Activated naive CD4-positive, alpha-beta T cell treated with anti-CD3 and anti-CD28 coated beads, Interleukin-2, amount 10 ng/mL, durations not matched to agents 7 days and 5 days (primary cell): ENCODE results near the gene FGD6.

Source experiments
- CTCF ChIA-PET: fragments of 350-600 bp; sonication (Branson Sonifier 250); formaldehyde crosslinking; loops from one replicate; lab custom pipeline; 2021; ENCODE audit warnings: antibody characterized with exemption; lab: Charles Lee
- DNase-seq: peaks from one replicate; pipeline ENCODE4 v3.0.0-alpha.2; 2020
- H3K27ac Mint-ChIP-seq: one replicate; pipeline ENCODE4 v1.8.0; 2021; ENCODE audit warnings: mild to moderate bottlenecking, moderate library complexity, mixed read lengths
- H3K27me3 Mint-ChIP-seq: one replicate; pipeline ENCODE4 v1.8.0; 2021; ENCODE audit warnings: mild to moderate bottlenecking, mixed read lengths
- H3K36me3 Mint-ChIP-seq: one replicate; pipeline ENCODE4 v1.8.0; 2021; ENCODE audit warnings: mixed read lengths
- H3K4me1 Mint-ChIP-seq: one replicate; pipeline ENCODE4 v1.8.0; 2021; ENCODE audit warnings: mixed read lengths
- H3K4me3 Mint-ChIP-seq: one replicate; pipeline ENCODE4 v1.8.0; 2021; ENCODE audit warnings: mild to moderate bottlenecking, moderate library complexity, mixed read lengths
- H3K9me3 Mint-ChIP-seq: one replicate; pipeline ENCODE4 v1.8.0; 2021; ENCODE audit warnings: mixed read lengths

The FGD6 gene

GRCh38 chr12:95191060-95191696 is 26.1 kb downstream of the FGD6 start:
- H3K4me1 Mint-ChIP-seq = no peaks in the 10 kb centered on the region
- no peak overlapping the region for H3K4me3 Mint-ChIP-seq
- H3K27ac Mint-ChIP-seq = no peak overlapping the region
- CTCF ChIA-PET = interaction anchor here (0.6 to 0.7 kb wide), 2 partner anchors 19 to 34 kb away, joined by 3 read pairs; no protein-coding TSS in a partner anchor
- no peak for DNase-seq
- no peaks in the 10 kb centered on the region for H3K27me3 Mint-ChIP-seq
- no peaks in the 10 kb centered on the region for H3K36me3 Mint-ChIP-seq
- H3K9me3 Mint-ChIP-seq = no peaks in the 10 kb centered on the region

DNA sequence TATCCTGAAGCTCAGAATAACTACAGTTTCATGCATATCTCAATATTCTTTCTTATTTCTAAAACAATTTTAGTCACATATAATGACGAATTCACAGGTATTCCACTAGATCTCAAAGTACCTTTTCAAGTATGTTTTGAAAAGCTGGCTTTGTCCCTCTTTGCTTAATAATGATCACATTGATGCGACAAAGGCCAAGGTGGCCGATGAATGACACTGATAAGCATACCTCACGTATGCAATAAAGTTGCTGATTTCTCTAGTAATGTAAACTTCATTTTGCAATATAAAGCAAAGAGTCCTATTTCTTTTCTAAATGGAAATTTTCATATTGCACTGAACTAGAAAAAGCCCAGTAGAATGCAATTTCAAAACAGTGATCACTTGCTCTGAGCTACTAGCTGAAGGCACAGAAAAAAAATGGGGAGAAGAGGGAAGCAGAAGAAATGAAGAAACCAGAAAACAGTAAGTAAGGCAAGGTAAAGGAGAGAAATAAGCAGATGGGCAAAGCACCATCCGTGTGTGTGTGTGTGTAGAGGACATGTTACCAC is 29.3 kb downstream of the FGD6 start:
- H3K4me3 Mint-ChIP-seq = no peak overlapping the region

GRCh38 chr12:95185854-95186253 is 31.4 kb downstream of the FGD6 start:
- Mint-ChIP-seq H3K27me3 (no peaks in the 10 kb centered on the region), H3K4me3 (no peak overlapping the region), H3K9me3 (no peaks in the 10 kb centered on the region), H3K4me1 (no peaks in the 10 kb centered on the region), H3K27ac (no peak overlapping the region), H3K36me3 (no peaks in the 10 kb centered on the region)
- CTCF ChIA-PET = no interaction called here
- DNase-seq = no peak

More for the DNA sequence above, 29.3 kb downstream of the FGD6 start:
- DNase-seq = no peak
- no peak overlapping the region for H3K27ac Mint-ChIP-seq
- H3K9me3 Mint-ChIP-seq = no peaks in the 10 kb centered on the region
- H3K4me1 Mint-ChIP-seq = no peaks in the 10 kb centered on the region
- CTCF ChIA-PET = no interaction called here
- no peaks in the 10 kb centered on the region for H3K36me3 Mint-ChIP-seq
- no peaks in the 10 kb centered on the region for H3K27me3 Mint-ChIP-seq

GRCh38 chr12:95185072-95185471 is 32.2 kb downstream of the FGD6 start:
- Mint-ChIP-seq H3K9me3 (no peaks in the 10 kb centered on the region), H3K27me3 (no peaks in the 10 kb centered on the region), H3K4me1 (no peaks in the 10 kb centered on the region), H3K36me3 (no peaks in the 10 kb centered on the region), H3K27ac (no peak overlapping the region), H3K4me3 (no peak overlapping the region)
- DNase-seq = no peak
- CTCF ChIA-PET = no interaction called here

DNA sequence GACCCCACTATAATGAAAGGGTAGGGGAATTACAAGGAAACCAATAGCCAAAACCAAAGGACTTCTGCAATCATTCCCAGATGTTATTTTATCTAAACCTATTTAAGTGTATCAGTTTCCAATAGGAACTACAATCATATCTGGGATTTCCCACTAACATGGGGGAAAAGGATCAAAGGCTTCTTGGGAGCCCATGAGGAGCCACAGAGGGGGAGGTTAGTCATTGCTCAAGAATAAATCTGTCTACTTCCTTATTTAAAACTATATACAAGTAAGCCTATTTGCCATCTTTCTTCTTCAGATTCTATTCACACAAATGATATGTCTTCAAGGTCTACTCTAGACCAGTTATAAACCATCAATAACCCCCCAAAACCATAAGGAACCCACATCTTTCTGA is 33.1 kb downstream of the FGD6 start:
- no peaks in the 10 kb centered on the region for H3K27me3 Mint-ChIP-seq
- DNase-seq = no peak
- H3K36me3 Mint-ChIP-seq = no peaks in the 10 kb centered on the region
- no peaks in the 10 kb centered on the region for H3K9me3 Mint-ChIP-seq
- H3K4me1 Mint-ChIP-seq = no peaks in the 10 kb centered on the region
- no peak overlapping the region for H3K4me3 Mint-ChIP-seq
- no peak overlapping the region for H3K27ac Mint-ChIP-seq
- CTCF ChIA-PET = no interaction called here

DNA sequence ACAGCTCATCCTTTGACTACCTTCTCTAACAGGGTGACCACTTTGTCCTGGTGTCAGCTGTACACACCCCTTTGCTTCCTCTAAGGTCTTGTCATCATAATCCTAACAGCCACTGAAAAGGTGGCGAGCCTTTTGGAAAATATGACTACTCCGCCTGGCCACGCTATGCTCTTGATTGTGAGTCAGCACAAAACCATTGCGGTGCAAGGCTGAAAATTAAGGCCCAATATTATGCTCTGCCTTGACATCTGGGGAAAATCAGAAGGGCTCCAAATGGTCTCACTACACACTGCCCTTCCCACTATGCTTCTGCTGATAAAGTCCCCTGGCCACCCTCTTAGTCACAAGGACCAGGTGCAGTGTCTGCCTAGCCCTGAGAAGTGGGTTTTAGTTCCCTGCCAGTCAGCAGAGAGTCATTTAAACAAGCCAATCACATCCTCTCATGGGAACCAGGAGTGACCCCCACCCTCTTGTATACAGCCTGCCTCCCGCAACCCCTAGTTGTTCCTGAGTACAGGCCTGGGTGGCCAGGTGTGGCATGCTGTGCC is 34.3 kb downstream of the FGD6 start:
- H3K4me3 Mint-ChIP-seq = no peak overlapping the region
- H3K36me3 Mint-ChIP-seq = no peaks in the 10 kb centered on the region
- no peak overlapping the region for H3K27ac Mint-ChIP-seq
- no peaks in the 10 kb centered on the region for H3K9me3 Mint-ChIP-seq
- no peaks in the 10 kb centered on the region for H3K27me3 Mint-ChIP-seq
- CTCF ChIA-PET = no interaction called here
- no peaks in the 10 kb centered on the region for H3K4me1 Mint-ChIP-seq
- DNase-seq = no peak

DNA sequence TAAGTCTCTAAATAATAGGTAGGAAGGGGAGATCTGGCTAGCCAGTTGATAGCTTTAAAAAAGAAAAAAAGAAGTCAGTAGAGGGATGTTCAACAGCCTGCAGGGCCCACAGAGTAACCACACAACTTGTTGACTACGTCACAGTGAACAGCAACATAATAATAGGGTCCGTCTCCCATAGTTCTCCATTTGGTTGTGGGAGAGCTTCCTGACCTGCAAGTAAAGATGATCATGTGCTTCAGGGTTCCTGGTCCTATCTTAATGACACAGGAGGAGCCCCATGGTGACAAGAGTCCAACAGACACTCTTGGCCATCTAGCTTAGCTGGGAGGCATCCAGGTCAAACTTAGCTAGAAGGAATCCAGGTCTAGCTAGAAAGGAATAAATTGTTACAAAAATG is 36.2 kb downstream of the FGD6 start:
- no peaks in the 10 kb centered on the region for H3K36me3 Mint-ChIP-seq
- H3K4me3 Mint-ChIP-seq = no peak overlapping the region
- no peaks in the 10 kb centered on the region for H3K9me3 Mint-ChIP-seq
- CTCF ChIA-PET = no interaction called here
- DNase-seq = no peak
- H3K27ac Mint-ChIP-seq = no peak overlapping the region
- H3K4me1 Mint-ChIP-seq = no peaks in the 10 kb centered on the region
- H3K27me3 Mint-ChIP-seq = no peaks in the 10 kb centered on the region

- Mint-ChIP-seq H3K27me3 (peaks cover 4% of the 10 kb centered on the region), H3K27ac (no peak overlapping the region), H3K4me3 (no peak overlapping the region), H3K4me1 (no peaks in the 10 kb centered on the region), H3K36me3 (no peaks in the 10 kb centered on the region), H3K9me3 (no peaks in the 10 kb centered on the region)
- no peak for DNase-seq
- CTCF ChIA-PET = no interaction called here
Observed at GRCh38 chr12:95179011-95179410, 38.3 kb downstream of the FGD6 start.

DNA sequence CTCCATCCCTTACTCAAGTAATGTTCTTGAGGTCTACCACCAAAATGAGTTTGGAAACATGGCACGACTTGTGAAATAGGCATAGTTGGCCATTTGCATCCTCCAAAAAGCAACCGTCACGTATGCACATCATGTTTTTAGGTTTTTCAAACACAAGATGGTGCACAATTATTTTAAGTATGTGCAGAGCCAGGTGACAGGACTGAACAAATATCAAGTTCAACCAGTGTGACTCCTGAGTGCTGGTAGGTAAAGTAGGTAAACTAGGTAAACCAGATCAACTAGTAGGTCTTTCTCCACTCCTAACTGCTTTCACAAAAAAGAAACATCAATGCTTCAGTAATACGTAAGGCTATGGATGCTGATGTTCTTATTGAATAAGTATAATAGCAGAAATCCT is 39.1 kb downstream of the FGD6 start:
- CTCF ChIA-PET = no interaction called here
- H3K4me3 Mint-ChIP-seq = no peak overlapping the region
- no peaks in the 10 kb centered on the region for H3K9me3 Mint-ChIP-seq
- peaks cover 4% of the 10 kb centered on the region for H3K27me3 Mint-ChIP-seq
- H3K36me3 Mint-ChIP-seq = no peaks in the 10 kb centered on the region
- DNase-seq = no peak
- H3K27ac Mint-ChIP-seq = no peak overlapping the region
- H3K4me1 Mint-ChIP-seq = no peaks in the 10 kb centered on the region

DNA sequence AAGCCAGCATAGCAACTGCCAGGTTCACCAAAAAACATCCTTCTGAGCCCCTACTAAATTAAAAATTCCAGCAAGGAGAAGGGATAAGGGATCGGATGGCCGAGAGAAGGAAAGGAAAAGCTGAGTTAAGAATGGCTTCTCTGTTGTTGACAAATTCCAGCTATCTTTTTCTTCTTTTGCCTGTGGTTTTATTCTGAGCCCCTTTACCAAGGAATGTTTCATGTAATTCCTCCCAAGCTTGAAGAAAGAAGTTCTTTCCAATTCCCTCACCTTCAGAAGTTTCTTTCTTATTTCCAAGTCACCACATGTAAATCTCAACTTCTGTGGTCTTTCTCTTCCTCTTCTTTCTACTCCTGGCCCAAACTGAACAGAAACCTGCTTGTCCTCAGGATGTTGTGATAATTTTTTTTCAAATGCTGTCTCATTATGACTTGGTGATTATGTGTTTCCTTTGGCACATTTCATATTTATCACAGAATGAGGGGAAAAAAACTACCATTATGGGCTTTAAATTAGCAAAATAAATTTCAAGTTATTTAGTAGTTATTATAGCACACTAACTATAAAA is 40.0 kb downstream of the FGD6 start:
- Mint-ChIP-seq H3K36me3 (no peaks in the 10 kb centered on the region), H3K4me3 (no peak overlapping the region), H3K27ac (no peak overlapping the region), H3K4me1 (no peaks in the 10 kb centered on the region), H3K27me3 (peaks cover 4% of the 10 kb centered on the region), H3K9me3 (no peaks in the 10 kb centered on the region)
- DNase-seq = no peak
- CTCF ChIA-PET = no interaction called here

DNA sequence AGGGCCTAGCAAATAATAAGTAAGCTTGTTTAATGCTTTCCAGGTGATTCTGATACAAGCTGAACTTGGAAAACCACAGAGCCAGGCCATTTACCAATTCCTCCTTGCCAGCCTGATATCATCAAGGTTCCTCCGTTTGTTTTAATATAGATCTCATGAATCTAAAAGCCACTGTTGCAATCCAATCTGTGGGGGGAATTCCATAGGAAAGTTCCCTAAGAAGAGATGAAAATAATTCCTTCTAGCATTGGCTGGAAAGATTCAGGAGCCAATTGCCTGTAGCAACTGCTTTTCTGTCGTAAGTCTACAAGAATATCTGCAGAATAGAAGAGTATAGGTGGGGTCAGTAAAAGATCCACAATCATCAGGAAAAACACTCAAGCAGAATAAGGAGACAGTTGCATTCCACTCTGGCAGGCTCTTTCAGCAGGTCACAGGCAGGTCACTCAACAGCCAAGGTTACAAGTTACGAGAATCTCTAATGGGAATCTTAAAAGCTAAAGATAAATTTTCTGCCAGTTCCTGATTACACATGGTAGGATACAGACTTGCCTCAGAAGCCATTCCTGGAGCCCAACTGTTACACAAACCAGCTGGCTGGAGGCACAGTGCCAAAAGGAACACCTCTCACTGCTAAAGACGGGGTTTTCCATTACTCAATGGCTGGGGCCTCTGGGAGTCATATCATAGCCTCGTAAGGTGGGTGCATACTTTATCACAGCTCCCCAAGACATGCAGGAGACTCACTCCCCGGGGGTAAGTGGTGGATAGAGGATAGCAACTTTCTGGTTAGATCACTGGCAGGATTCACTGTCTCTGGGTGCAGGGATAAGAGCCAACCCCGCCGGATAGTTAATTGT is 43.6 kb downstream of the FGD6 start:
- H3K27me3 Mint-ChIP-seq = peaks cover 4% of the 10 kb centered on the region
- no peaks in the 10 kb centered on the region for H3K4me1 Mint-ChIP-seq
- H3K36me3 Mint-ChIP-seq = no peaks in the 10 kb centered on the region
- H3K4me3 Mint-ChIP-seq = no peak overlapping the region
- H3K27ac Mint-ChIP-seq = no peak overlapping the region
- no peaks in the 10 kb centered on the region for H3K9me3 Mint-ChIP-seq
- DNase-seq = no peak
- CTCF ChIA-PET = no interaction called here

DNA sequence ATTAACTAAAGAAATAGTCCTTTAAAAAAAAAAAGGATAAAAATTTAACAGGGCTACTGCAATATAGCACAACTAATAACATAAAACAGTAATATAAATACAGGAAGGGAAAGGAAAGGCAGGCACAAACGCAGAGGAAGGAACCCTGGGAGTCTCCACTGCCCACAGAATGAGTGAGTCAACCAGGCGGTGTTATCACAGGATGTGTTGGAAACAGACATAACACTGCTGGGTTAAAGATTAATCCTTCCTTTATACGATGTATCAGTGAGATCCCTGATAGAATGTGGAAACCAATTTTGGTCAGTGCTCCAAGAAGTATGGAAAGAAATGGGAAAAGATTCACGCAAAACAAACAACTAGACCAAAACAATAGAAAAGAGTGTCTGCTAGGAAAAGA is 47.9 kb downstream of the FGD6 start:
- no peaks in the 10 kb centered on the region for H3K4me1 Mint-ChIP-seq
- DNase-seq = no peak

DNA sequence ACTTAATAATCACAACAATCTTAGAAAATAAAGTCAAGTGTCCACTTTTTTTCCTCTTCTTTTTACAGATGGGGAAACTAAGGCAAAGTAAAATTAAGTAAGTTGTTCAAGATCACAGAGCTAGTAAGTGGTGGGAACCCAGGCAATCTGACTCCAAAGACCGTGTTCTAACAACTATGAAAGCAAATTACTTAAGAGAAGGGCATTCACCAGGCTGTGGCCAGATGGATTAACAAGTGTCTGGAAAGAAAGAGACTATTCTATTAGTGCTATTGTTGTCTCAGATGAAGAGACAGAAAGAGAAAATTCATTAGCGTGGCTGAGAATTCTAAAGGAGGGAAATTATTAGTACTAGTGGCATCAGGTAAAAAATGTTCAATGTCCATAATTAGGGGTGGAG is 48.5 kb downstream of the FGD6 start:
- H3K4me1 Mint-ChIP-seq = no peaks in the 10 kb centered on the region
- H3K27me3 Mint-ChIP-seq = no peaks in the 10 kb centered on the region
- no peaks in the 10 kb centered on the region for H3K9me3 Mint-ChIP-seq
- H3K4me3 Mint-ChIP-seq = no peak overlapping the region
- no peak overlapping the region for H3K27ac Mint-ChIP-seq
- H3K36me3 Mint-ChIP-seq = no peaks in the 10 kb centered on the region
- DNase-seq = no peak
- CTCF ChIA-PET = interaction anchor here (0.7 kb wide), 1 partner anchor 1043 kb away, joined by 4 read pairs; no protein-coding TSS in a partner anchor

More for the DNA sequence above, 47.9 kb downstream of the FGD6 start:
- Mint-ChIP-seq H3K27ac (no peak overlapping the region), H3K9me3 (no peaks in the 10 kb centered on the region), H3K4me3 (no peak overlapping the region), H3K36me3 (no peaks in the 10 kb centered on the region), H3K27me3 (no peaks in the 10 kb centered on the region)
- CTCF ChIA-PET = no interaction called here

DNA sequence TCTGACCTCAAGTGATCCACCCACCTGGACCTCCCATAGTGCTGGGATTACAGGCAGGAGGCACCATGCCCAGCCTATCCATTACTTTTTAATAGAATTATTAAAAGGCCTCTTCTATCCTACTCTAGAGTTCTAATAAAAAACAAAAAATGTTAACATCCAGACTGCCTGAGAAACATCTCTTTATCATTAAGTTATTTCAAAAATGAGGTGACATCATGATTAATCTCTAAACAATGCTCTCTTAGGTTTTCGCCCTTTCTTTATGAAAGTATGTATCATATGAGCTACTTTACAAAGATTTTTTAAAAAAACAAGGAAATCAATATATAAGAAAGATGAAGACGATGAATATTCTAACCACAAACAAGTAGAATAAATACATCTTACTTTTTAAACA is 52.6 kb downstream of the FGD6 start:
- DNase-seq = no peak
- Mint-ChIP-seq H3K27ac (no peak overlapping the region), H3K27me3 (peaks cover 4% of the 10 kb centered on the region), H3K9me3 (no peaks in the 10 kb centered on the region), H3K4me3 (no peak overlapping the region), H3K4me1 (no peaks in the 10 kb centered on the region), H3K36me3 (no peaks in the 10 kb centered on the region)
- CTCF ChIA-PET = no interaction called here
